HEK293 (cell line): ENCODE results near the gene KLHDC4.
"Not testable (repeated sequence)": the region's sequence is repeated elsewhere in the genome, so short reads cannot be mapped to it uniquely, and the experiment has no call there.

Experiments used
- PRDM1 ChIP-seq: fragments of 450-650 bp; formaldehyde crosslinking; IDR thresholded peaks from 2 replicates; pipeline ENCODE4; 2016; ENCODE audit warnings: missing biosample characterization, missing genetic modification characterization
- SP2 ChIP-seq: fragments of 450-650 bp; formaldehyde crosslinking; IDR thresholded peaks from 2 replicates; pipeline ENCODE4 v1.5.1; 2016; ENCODE audit warnings: missing biosample characterization, missing genetic modification characterization
- TCF7L2 ChIP-seq: IDR thresholded peaks from 2 replicates; pipeline ENCODE4 v1.6.1; 2011; ENCODE audit warnings: low read depth, mild to moderate bottlenecking, inconsistent platforms, low read length, moderate library complexity, borderline replicate concordance
- ZNF175 ChIP-seq: fragments of 450-650 bp; formaldehyde crosslinking; IDR thresholded peaks from 2 replicates; pipeline ENCODE4 v1.5.1; 2016; ENCODE audit warnings: missing biosample characterization, missing genetic modification characterization
- ZNF302 ChIP-seq: fragments of 450-650 bp; formaldehyde crosslinking; IDR thresholded peaks from 2 replicates; pipeline ENCODE4 v1.5.1; 2016; ENCODE audit warnings: missing biosample characterization, missing genetic modification characterization, low read depth
- ZNF404 ChIP-seq: fragments of 450-650 bp; formaldehyde crosslinking; IDR thresholded peaks from 2 replicates; pipeline ENCODE4 v1.5.1; 2017; ENCODE audit warnings: missing biosample characterization, missing genetic modification characterization
- ZNF473 ChIP-seq: fragments of 450-650 bp; formaldehyde crosslinking; IDR thresholded peaks from 2 replicates; pipeline ENCODE4 v1.5.1; 2017; ENCODE audit warnings: missing biosample characterization, missing genetic modification characterization
- ZNF654 ChIP-seq: fragments of 450-650 bp; formaldehyde crosslinking; IDR thresholded peaks from 2 replicates; pipeline ENCODE4 v1.5.1; 2016; ENCODE audit warnings: low read depth, missing biosample characterization, missing genetic modification characterization
- ZNF658 ChIP-seq: fragments of 450-650 bp; formaldehyde crosslinking; IDR thresholded peaks from 2 replicates; pipeline ENCODE4; 2016; ENCODE audit warnings: missing biosample characterization, missing genetic modification characterization
- ZNF670 ChIP-seq: fragments of 450-650 bp; formaldehyde crosslinking; IDR thresholded peaks from 2 replicates; pipeline ENCODE4 v1.5.1; 2016; ENCODE audit warnings: missing biosample characterization, missing genetic modification characterization, low read depth
- ZNF785 ChIP-seq: fragments of 450-650 bp; formaldehyde crosslinking; IDR thresholded peaks from 2 replicates; pipeline ENCODE4 v1.5.1; 2016; ENCODE audit warnings: missing biosample characterization, missing genetic modification characterization
- TF ChIP-seq, protein P1 (sequence below): fragments of 450-650 bp; formaldehyde crosslinking; IDR thresholded peaks from 2 replicates; pipeline ENCODE4 v1.5.1; 2016; ENCODE audit warnings: missing biosample characterization, missing genetic modification characterization
- TF ChIP-seq, protein P2 (sequence below): IDR thresholded peaks from 2 replicates; pipeline ENCODE4 v1.6.1; 2011; ENCODE audit warnings: mild to moderate bottlenecking, low read depth, low read length, borderline replicate concordance
- TF ChIP-seq, protein P3 (sequence below): fragments of 450-650 bp; formaldehyde crosslinking; IDR thresholded peaks from 2 replicates; pipeline ENCODE4 v1.5.1; 2016; ENCODE audit warnings: missing biosample characterization, missing genetic modification characterization

DNA sequence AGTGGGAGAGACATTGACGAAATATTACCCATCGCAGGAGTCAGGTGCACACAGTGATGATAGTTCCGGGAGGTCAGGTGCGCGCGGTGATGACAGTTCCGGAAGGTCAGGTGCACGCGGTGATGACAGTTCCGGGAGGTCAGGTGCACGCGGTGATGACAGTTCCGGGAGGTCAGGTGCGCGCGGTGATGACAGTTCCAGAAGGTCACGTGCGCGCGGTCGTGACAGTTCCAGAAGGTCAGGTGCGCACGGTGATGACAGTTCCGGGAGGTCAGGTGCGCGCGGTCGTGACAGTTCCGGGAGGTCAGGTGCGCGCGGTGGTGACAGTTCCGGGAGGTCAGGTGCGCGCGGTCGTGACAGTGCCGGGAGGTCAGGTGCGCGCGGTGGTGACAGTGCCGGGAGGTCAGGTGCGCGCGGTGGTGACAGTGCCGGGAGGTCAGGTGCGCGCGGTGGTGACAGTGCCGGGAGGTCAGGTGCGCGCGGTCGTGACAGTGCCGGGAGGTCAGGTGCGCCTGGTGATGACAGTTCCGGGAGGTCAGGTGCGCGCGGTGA, 84.7 kb downstream of the KLHDC4 start:
- not testable (repeated sequence) for TF ChIP-seq TCF7L2; ZNF302 (tag by site-specific recombination); ZNF658 (tag by site-specific recombination); ZNF473; ZNF404; ZNF670; SP2 (tag by site-specific recombination); ZNF785 (tag by site-specific recombination); ZNF654; ZNF175 (tag by site-specific recombination); PRDM1 (tag by site-specific recombination)
- TF ChIP-seq, protein P1, sequence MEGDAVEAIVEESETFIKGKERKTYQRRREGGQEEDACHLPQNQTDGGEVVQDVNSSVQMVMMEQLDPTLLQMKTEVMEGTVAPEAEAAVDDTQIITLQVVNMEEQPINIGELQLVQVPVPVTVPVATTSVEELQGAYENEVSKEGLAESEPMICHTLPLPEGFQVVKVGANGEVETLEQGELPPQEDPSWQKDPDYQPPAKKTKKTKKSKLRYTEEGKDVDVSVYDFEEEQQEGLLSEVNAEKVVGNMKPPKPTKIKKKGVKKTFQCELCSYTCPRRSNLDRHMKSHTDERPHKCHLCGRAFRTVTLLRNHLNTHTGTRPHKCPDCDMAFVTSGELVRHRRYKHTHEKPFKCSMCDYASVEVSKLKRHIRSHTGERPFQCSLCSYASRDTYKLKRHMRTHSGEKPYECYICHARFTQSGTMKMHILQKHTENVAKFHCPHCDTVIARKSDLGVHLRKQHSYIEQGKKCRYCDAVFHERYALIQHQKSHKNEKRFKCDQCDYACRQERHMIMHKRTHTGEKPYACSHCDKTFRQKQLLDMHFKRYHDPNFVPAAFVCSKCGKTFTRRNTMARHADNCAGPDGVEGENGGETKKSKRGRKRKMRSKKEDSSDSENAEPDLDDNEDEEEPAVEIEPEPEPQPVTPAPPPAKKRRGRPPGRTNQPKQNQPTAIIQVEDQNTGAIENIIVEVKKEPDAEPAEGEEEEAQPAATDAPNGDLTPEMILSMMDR (tag by site-specific recombination): not testable (repeated sequence)
- TF ChIP-seq, protein P2, sequence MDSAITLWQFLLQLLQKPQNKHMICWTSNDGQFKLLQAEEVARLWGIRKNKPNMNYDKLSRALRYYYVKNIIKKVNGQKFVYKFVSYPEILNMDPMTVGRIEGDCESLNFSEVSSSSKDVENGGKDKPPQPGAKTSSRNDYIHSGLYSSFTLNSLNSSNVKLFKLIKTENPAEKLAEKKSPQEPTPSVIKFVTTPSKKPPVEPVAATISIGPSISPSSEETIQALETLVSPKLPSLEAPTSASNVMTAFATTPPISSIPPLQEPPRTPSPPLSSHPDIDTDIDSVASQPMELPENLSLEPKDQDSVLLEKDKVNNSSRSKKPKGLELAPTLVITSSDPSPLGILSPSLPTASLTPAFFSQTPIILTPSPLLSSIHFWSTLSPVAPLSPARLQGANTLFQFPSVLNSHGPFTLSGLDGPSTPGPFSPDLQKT: not testable (repeated sequence)
- TF ChIP-seq, protein P3, sequence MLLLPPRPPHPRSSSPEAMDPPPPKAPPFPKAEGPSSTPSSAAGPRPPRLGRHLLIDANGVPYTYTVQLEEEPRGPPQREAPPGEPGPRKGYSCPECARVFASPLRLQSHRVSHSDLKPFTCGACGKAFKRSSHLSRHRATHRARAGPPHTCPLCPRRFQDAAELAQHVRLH: not testable (repeated sequence)
